OCI-LY7 (cell line): ENCODE data around the gene PHOX2B. TPM values are rescaled to one million over a fixed set of nuclear protein-coding genes. Genes with fewer than 3 reads are reported as not detected.

Experiments
- BruUV-seq: library from RNA; stranded (reverse); fragments of 400-500 nt; replicated peaks from 2 replicates; lab custom pipeline; 2021; lab: Mats Ljungman, UMichigan
- CTCF ChIA-PET: fragments of 300-600 bp; sonication (Branson Sonifier 250); formaldehyde crosslinking; loops from one replicate; lab custom pipeline; 2022; ENCODE audit warnings: antibody characterized with exemption; ENCODE audit not compliant: unreplicated experiment; lab: Charles Lee
- POLR2A ChIA-PET: fragments of 300-600 bp; sonication (Branson Sonifier 250); formaldehyde crosslinking; loops from one replicate; lab custom pipeline; 2022; ENCODE audit warnings: antibody characterized with exemption; lab: Charles Lee
- DNase-seq: peaks from one replicate; pipeline ENCODE4 v3.0.0-alpha.2; 2015; ENCODE audit warnings: low spot score
- H2AFZ ChIP-seq: fragments of 200-600 bp; sonication (generic), shearing (Covaris generic); 2 replicates; pipeline ENCODE4 v1.6.1; 2014; ENCODE audit warnings: mild to moderate bottlenecking, antibody characterized with exemption, low read length, moderate library complexity
- H3K27ac ChIP-seq: fragments of 200-600 bp; sonication (generic); 2 replicates; pipeline ENCODE4 v1.5.1; 2014; ENCODE audit warnings: mixed run types, low read depth, mild to moderate bottlenecking, moderate library complexity, low read length, inconsistent platforms; ENCODE audit not compliant: poor library complexity, severe bottlenecking
- H3K36me3 ChIP-seq: fragments of 200-600 bp; sonication (generic); 2 replicates; pipeline ENCODE4 v1.6.1; 2014; ENCODE audit warnings: mild to moderate bottlenecking, antibody characterized with exemption, low read length, moderate library complexity, mixed read lengths; ENCODE audit not compliant: insufficient read depth
- H3K4me1 ChIP-seq: fragments of 200-600 bp; sonication (generic); 2 replicates; pipeline ENCODE4 v1.5.1; 2014; ENCODE audit warnings: mild to moderate bottlenecking, low read length; ENCODE audit not compliant: insufficient read depth, poor library complexity, severe bottlenecking
- H3K4me2 ChIP-seq: fragments of 200-600 bp; sonication (generic); 2 replicates; pipeline ENCODE4 v1.6.1; 2014; ENCODE audit warnings: mild to moderate bottlenecking, low read length
- H3K4me3 ChIP-seq: fragments of 200-600 bp; sonication (generic); 2 replicates; pipeline ENCODE4 v1.5.1; 2014; ENCODE audit warnings: mild to moderate bottlenecking, low read depth, low read length; ENCODE audit not compliant: poor library complexity, severe bottlenecking
- H3K79me2 ChIP-seq: fragments of 200-600 bp; sonication (generic); 2 replicates; pipeline ENCODE4 v1.6.1; 2016; ENCODE audit warnings: low read depth, mild to moderate bottlenecking, low read length, moderate library complexity, mixed read lengths; ENCODE audit not compliant: insufficient read depth
- H3K9me2 ChIP-seq: fragments of 200-600 bp; sonication (generic); 2 replicates; pipeline ENCODE4 v1.6.1; 2016; ENCODE audit warnings: mild to moderate bottlenecking, low read length, mixed read lengths; ENCODE audit not compliant: insufficient read depth
- H3K9me3 ChIP-seq: fragments of 200-600 bp; sonication (generic); 2 replicates; pipeline ENCODE4 v1.6.1; 2014; ENCODE audit warnings: mild to moderate bottlenecking, mixed run types, low read length, mixed read lengths
- H4K20me1 ChIP-seq: fragments of 200-600 bp; sonication (generic); 2 replicates; pipeline ENCODE4 v1.6.1; 2014; ENCODE audit warnings: mild to moderate bottlenecking, antibody characterized with exemption, low read length, moderate library complexity, mixed read lengths; ENCODE audit not compliant: insufficient read depth
- CTCF ChIP-seq: fragments of 200-600 bp; sonication (generic); conservative IDR thresholded peaks from 2 replicates; pipeline ENCODE4 v1.5.1; 2014; ENCODE audit warnings: mild to moderate bottlenecking, antibody characterized with exemption, low read length, moderate library complexity, mixed read lengths
- EZH2phosphoT487 ChIP-seq: fragments of 200-600 bp; sonication (generic); IDR thresholded peaks from 2 replicates; pipeline ENCODE4 v1.6.1; 2018; ENCODE audit warnings: low read depth, borderline replicate concordance, mild to moderate bottlenecking, mixed run types, antibody characterized with exemption, low read length, moderate library complexity, mixed read lengths
- intact Hi-C: fragments of 100-400 bp; cut with micrococcal nuclease; formaldehyde crosslinking; loops from one replicate; pipeline ENCODE4 v1.10.0; 2022; ENCODE audit not compliant: unreplicated experiment
- total RNA-seq, 2 experiments: library from RNA; depleted of rRNA in 1 of 2; stranded (reverse); fragments of >200 nt in 1 of 2; shearing (Covaris generic) in 1 of 2; gene quantifications; 2 replicates each; pipeline ENCODE4 v1.2.3, GENCODE V29; 2014 to 2022

PHOX2B gene
- total RNA-seq, 2 experiments from 2014 or later, result not detected

DNA sequence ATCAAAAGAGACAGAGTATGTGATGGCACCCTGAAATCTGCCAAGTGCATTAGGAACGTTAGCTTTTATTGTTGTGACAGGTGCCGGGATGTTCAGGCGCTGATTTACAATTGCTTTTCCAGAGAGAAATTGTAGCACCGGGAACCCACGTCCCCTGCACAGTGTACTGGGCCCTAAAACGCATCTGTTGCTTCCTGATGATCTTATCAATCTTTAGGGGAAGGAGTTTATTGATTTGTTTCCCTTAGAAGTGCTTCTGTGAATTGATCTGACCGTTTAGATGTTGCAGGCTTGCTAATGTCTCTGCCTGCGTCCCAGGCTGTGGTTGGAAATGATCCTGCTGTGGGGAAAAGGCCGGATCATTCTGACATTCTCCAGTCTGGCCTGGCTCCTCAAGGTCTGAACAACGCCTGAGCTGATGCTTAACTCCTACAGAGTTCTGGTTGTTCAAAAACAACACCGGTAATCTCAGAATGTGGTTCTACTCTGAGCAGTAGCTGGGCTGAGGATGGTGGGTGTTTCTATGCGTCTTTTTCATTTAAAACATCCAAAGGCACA, 16.9 kb downstream of the PHOX2B start:
- no peaks in the 10 kb centered on the region for H4K20me1 ChIP-seq
- H3K9me2 ChIP-seq, result no peaks in the 10 kb centered on the region
- H3K36me3 ChIP-seq, result no peaks in the 10 kb centered on the region
- ChIA-PET CTCF (no interaction called here), POLR2A (interaction anchor here (0.6 kb wide), 1 partner anchor 664 kb away, joined by 5 read pairs; no protein-coding TSS in a partner anchor)
- no peaks in the 10 kb centered on the region for H3K79me2 ChIP-seq
- TF ChIP-seq EZH2phosphoT487 (no peak), CTCF (no peak)
- no peaks in the 10 kb centered on the region for H3K4me1 ChIP-seq
- H2AFZ ChIP-seq, result no peak overlapping the region
- intact Hi-C loops, result no loop called here
- DNase-seq, result no peak
- no peak overlapping the region for H3K4me2 ChIP-seq
- no peaks in the 10 kb centered on the region for H3K9me3 ChIP-seq
- H3K27ac ChIP-seq, result no peak overlapping the region
- no TSS peak for BruUV-seq
- no peak overlapping the region for H3K4me3 ChIP-seq

DNA sequence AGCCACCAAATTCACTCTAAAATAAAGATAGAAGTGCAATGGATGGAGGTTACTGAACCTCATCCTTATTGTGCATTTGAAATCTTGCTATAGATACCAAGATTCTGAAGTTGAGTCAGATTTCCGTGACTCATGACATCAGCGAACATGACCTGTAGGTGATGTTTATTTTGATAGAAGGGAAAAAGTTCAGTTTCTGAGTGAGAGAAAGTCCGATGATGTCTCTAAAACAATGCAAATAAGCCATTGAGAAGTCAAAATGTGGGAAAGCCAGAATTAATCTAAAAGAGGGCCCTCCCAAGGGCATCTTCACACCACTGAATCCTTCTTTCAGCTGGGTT, 20.0 kb downstream of the PHOX2B start:
- H3K36me3 ChIP-seq, result no peaks in the 10 kb centered on the region
- no peak overlapping the region for H3K27ac ChIP-seq
- intact Hi-C loops, result no loop called here
- no peak overlapping the region for H3K4me2 ChIP-seq
- H4K20me1 ChIP-seq, result no peaks in the 10 kb centered on the region
- H3K9me2 ChIP-seq, result no peaks in the 10 kb centered on the region
- CTCF ChIA-PET, result no interaction called here
- H3K79me2 ChIP-seq, result no peaks in the 10 kb centered on the region
- H3K9me3 ChIP-seq, result peaks cover 9% of the 10 kb centered on the region
- TF ChIP-seq EZH2phosphoT487 (no peak), CTCF (no peak)
- POLR2A ChIA-PET, result no interaction called here
- H3K4me3 ChIP-seq, result no peak overlapping the region
- DNase-seq, result no peak
- no peak overlapping the region for H2AFZ ChIP-seq
- BruUV-seq, result no TSS peak
- no peaks in the 10 kb centered on the region for H3K4me1 ChIP-seq

DNA sequence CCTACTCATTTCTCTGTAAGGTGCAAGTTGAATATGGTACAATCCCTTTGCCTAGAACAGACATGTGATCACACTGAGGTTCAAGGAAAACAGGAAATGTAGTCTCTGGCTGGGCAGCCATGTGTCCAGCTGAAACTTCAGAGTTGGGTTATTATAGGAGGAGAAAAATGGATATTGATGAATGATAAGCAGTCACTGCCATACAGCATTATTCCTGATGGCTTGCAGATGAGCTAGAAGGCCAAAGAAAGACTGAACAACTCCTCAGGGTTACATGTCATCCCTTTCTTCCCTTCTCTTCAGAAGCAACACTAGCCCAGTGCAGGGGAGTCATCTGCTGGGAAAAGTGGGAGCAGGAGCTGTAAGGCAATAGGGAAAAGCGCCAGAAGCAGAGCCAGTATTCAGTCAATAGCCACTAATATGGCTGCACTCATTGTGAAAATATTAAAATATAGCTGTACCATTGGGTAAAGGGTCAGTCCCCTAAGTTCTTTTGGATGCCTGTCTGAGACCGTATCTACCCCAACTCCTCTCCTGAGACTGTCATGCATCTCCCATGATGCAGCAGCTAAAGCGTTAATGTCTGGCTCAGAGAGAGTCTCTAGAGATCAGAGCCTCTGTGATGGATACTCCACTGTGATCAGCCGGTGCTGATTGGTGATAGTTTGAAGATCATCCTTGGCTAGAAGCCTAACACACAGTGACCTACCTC, 20.5 kb downstream of the PHOX2B start:
- TF ChIP-seq EZH2phosphoT487 (no peak), CTCF (no peak)
- Histone ChIP-seq H3K4me2 (no peak overlapping the region), H3K36me3 (no peaks in the 10 kb centered on the region), H2AFZ (no peak overlapping the region), H3K27ac (no peak overlapping the region), H3K9me3 (peaks cover 9% of the 10 kb centered on the region), H3K4me1 (no peaks in the 10 kb centered on the region), H4K20me1 (no peaks in the 10 kb centered on the region), H3K79me2 (no peaks in the 10 kb centered on the region), H3K4me3 (no peak overlapping the region), H3K9me2 (no peaks in the 10 kb centered on the region)
- POLR2A ChIA-PET, result interaction anchor here (0.8 kb wide), 1 partner anchor 20 kb away, joined by 3 read pairs; no protein-coding TSS in a partner anchor
- no TSS peak for BruUV-seq
- intact Hi-C loops, result no loop called here
- CTCF ChIA-PET, result no interaction called here
- no peak for DNase-seq
